Ishikawa (cell line): ENCODE data around the gene KCNJ4.

ENCODE experiments used
- CEBPB ChIP-seq: IDR thresholded peaks from 2 replicates; pipeline ENCODE4 v1.6.1; 2012
- CREB1 ChIP-seq: IDR thresholded peaks from 2 replicates; pipeline ENCODE4 v1.6.1; 2012; ENCODE audit warnings: low read depth
- EP300 ChIP-seq: IDR thresholded peaks from 2 replicates; pipeline ENCODE4 v1.6.1; 2012; ENCODE audit warnings: borderline replicate concordance
- NFIC ChIP-seq: IDR thresholded peaks from 2 replicates; pipeline ENCODE4 v1.6.1; 2012
- YY1 ChIP-seq: IDR thresholded peaks from 2 replicates; pipeline ENCODE4 v1.6.1; 2012; ENCODE audit warnings: low read depth
- TF ChIP-seq, protein P1 (sequence below): IDR thresholded peaks from 2 replicates; pipeline ENCODE4 v1.6.1; 2012; ENCODE audit warnings: low read depth, mild to moderate bottlenecking
- TF ChIP-seq, protein P2 (sequence below): IDR thresholded peaks from 2 replicates; pipeline ENCODE4 v1.6.1; 2012

DNA sequence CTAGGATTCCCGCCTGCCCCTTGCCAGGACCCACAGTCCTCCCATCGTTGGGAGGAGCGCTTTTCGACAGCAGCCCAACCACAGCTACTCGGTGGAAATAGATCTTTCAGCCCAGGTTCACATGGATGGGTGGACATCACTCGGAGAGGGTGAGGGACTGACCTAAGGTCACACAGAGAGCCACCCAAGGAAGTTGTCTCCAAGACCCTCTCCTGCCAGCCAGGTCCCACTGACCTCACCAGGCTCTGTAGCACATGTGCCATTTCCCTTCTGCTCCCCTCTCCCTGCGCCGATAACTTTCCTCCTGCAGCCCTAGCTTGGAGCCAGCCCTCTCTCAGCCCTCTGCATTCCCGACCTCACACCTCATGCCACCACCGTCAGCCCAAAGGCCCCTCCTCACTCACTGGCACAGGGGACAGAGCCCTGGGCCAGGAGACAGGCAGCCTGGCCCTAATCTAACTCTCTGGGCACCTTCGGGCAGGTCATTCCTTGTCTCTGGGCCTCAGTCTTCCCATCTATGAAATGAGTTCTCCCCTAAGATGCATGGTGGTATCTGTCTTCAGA is 4.7 kb downstream of the KCNJ4 start:
- no peak for TF ChIP-seq EP300
- TF ChIP-seq CEBPB, result no peak
- TF ChIP-seq, protein P1, sequence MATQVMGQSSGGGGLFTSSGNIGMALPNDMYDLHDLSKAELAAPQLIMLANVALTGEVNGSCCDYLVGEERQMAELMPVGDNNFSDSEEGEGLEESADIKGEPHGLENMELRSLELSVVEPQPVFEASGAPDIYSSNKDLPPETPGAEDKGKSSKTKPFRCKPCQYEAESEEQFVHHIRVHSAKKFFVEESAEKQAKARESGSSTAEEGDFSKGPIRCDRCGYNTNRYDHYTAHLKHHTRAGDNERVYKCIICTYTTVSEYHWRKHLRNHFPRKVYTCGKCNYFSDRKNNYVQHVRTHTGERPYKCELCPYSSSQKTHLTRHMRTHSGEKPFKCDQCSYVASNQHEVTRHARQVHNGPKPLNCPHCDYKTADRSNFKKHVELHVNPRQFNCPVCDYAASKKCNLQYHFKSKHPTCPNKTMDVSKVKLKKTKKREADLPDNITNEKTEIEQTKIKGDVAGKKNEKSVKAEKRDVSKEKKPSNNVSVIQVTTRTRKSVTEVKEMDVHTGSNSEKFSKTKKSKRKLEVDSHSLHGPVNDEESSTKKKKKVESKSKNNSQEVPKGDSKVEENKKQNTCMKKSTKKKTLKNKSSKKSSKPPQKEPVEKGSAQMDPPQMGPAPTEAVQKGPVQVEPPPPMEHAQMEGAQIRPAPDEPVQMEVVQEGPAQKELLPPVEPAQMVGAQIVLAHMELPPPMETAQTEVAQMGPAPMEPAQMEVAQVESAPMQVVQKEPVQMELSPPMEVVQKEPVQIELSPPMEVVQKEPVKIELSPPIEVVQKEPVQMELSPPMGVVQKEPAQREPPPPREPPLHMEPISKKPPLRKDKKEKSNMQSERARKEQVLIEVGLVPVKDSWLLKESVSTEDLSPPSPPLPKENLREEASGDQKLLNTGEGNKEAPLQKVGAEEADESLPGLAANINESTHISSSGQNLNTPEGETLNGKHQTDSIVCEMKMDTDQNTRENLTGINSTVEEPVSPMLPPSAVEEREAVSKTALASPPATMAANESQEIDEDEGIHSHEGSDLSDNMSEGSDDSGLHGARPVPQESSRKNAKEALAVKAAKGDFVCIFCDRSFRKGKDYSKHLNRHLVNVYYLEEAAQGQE, result no peak
- no peak for TF ChIP-seq YY1
- TF ChIP-seq CREB1, result no peak
- TF ChIP-seq, protein P2, sequence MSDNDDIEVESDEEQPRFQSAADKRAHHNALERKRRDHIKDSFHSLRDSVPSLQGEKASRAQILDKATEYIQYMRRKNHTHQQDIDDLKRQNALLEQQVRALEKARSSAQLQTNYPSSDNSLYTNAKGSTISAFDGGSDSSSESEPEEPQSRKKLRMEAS, result no peak
- TF ChIP-seq NFIC, result no peak
